ENCODE data around the gene AXIN1. TPM values are rescaled to one million over a fixed set of nuclear protein-coding genes. Genes with fewer than 3 reads are reported as not detected.

The AXIN1 gene
- total and polyA plus RNA-seq, 2 donors (not counting 3 experiments of a cell fraction or from before 2014, with no cell fraction given) = 8.3 to 21.9 TPM

DNA sequence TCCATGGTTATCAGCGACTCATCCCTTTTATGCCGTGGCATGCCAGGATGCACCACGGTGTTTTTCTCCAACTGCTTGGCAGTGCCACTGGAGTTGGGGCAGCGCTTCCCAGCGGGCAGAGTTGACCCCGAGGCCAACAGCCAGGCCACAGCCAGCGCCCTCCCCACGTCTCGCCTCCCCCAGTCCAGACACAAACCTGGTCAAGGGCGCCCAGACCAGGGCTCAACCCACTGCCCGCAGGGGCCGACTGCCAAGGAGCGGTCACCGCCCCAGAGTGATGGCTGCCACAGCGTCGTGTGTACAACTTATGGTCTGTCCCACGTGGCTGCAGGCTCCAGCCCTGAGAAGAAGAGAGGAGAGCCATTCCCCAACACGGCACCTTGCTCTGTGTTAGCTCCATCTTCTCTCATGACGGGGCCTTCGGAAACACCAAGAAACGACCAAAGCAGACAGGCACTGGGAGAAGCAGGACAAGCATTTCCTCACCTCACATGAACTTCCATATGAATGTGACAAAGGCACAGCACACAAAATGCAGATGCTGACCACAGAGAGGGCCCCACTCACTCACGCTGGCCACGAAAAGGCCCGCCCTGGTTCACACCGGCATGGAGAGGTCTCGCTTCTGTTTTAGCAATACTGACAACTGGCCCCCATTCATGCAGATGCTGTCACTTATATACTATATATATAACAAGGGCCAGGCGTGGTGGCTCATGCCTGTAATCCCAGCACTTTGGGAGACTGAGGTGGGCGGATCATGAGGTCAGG, 27.0 kb downstream of the AXIN1 start:
- DNase-seq (ENCODE audit: low read depth, low spot score) = no peak
- no peak overlapping the region for H3K4me2 ChIP-seq (ENCODE audit: insufficient read depth, low read length)
- FAIRE-seq = no peak
- H3K9me1 ChIP-seq (replicated peaks; ENCODE audit: control insufficient read depth, extremely low read depth, insufficient read depth, low read length) = no peaks in the 10 kb centered on the region
- POLR2A ChIA-PET = interaction anchor here (0.6 to 0.7 kb wide), 3 partner anchors 15 to 1823 kb away, joined by 3 to 4 read pairs (median 4); partner anchors contain the start of genes FAM234A and RAB26
- intact Hi-C loops (cut with micrococcal nuclease) (no loop called here), dilution Hi-C loops (cut with MboI; ENCODE audit: extremely low pct_ligation_motif_present, low sequenced_read_pairs) (no loop called here)
- TF ChIP-seq, protein P1, sequence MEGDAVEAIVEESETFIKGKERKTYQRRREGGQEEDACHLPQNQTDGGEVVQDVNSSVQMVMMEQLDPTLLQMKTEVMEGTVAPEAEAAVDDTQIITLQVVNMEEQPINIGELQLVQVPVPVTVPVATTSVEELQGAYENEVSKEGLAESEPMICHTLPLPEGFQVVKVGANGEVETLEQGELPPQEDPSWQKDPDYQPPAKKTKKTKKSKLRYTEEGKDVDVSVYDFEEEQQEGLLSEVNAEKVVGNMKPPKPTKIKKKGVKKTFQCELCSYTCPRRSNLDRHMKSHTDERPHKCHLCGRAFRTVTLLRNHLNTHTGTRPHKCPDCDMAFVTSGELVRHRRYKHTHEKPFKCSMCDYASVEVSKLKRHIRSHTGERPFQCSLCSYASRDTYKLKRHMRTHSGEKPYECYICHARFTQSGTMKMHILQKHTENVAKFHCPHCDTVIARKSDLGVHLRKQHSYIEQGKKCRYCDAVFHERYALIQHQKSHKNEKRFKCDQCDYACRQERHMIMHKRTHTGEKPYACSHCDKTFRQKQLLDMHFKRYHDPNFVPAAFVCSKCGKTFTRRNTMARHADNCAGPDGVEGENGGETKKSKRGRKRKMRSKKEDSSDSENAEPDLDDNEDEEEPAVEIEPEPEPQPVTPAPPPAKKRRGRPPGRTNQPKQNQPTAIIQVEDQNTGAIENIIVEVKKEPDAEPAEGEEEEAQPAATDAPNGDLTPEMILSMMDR (IDR thresholded peaks at IDR 0.05; ENCODE audit: extremely low read depth in 1 of 2, insufficient read depth in 1 of 2, low read depth in 1 of 2, low read length in 2 of 2) = no peak
- TF ChIP-seq JUN (IDR thresholded peaks at IDR 0.05; ENCODE audit: borderline replicate concordance, insufficient read depth, insufficient read length, low read depth) (no peak), POLR2A (IDR thresholded peaks at IDR 0.05; ENCODE audit: low read depth, low read length) (no peak), GATA2 (IDR thresholded peaks at IDR 0.05; ENCODE audit: insufficient read depth, insufficient read length, low read depth, low read length) (no peak), POLR2AphosphoS5 (IDR thresholded peaks at IDR 0.05; ENCODE audit: insufficient read depth, low read depth, low read length) (no peak), FOS (IDR thresholded peaks at IDR 0.05; ENCODE audit: borderline replicate concordance, insufficient read depth, low read length) (no peak), EZH2 (IDR thresholded peaks at IDR 0.05; ENCODE audit: borderline replicate concordance, low read depth, low read length, severe bottlenecking) (no peak), MYC (IDR thresholded peaks at IDR 0.05; ENCODE audit: low read depth, low read length) (no peak)
- TF ChIP-seq, protein P2, sequence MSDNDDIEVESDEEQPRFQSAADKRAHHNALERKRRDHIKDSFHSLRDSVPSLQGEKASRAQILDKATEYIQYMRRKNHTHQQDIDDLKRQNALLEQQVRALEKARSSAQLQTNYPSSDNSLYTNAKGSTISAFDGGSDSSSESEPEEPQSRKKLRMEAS (IDR thresholded peaks at IDR 0.05; ENCODE audit: insufficient read depth, insufficient read length) = no peak
- H3K27ac ChIP-seq (ENCODE audit: insufficient read depth, low read depth, low read length) = no peak overlapping the region
- H3K27me3 ChIP-seq (ENCODE audit: control insufficient read depth in 2 of 2, insufficient read depth in 2 of 2, low read length in 2 of 2) = no peaks in the 10 kb centered on the region
- no peak overlapping the region for H2AFZ ChIP-seq (ENCODE audit: low read depth, low read length)
- H4K20me1 ChIP-seq (replicated peaks; ENCODE audit: control insufficient read depth, extremely low read depth, insufficient read depth, low read length) = no peaks in the 10 kb centered on the region
- H3K9me3 ChIP-seq (replicated peaks; ENCODE audit: control insufficient read depth, insufficient read depth, low read length) = no peaks in the 10 kb centered on the region
- peaks cover 16% of the 10 kb centered on the region for H3K4me1 ChIP-seq (ENCODE audit: control insufficient read depth, extremely low read depth, insufficient read depth, low read length)
- H3K36me3 ChIP-seq (ENCODE audit: control insufficient read depth in 2 of 2, extremely low read depth in 1 of 2, insufficient read depth in 2 of 2, low read length in 2 of 2) = peaks cover 0 to 2% of the 10 kb centered on the region in 2 experiments
- no TSS peak for BruUV-seq (replicated peaks)
- peaks cover 57% of the 10 kb centered on the region for H3K79me2 ChIP-seq (ENCODE audit: control insufficient read depth, insufficient read depth, low read length)
- H3K4me3 ChIP-seq (replicated peaks in 1 of 3; ENCODE audit: insufficient read depth in 1 of 3, low read depth in 1 of 3, low read length in 3 of 3) = no peak overlapping the region
- CTCF ChIA-PET = no interaction called here
- H3K9ac ChIP-seq (replicated peaks; ENCODE audit: extremely low read depth, insufficient read depth, low read length) = no peak overlapping the region

All from endothelial cell of umbilical vein (primary cell).